GM11168 (cell line): ENCODE results near the gene HNRNPH3.
"Not testable (repeated sequence)": the region's sequence is repeated elsewhere in the genome, so short reads cannot be mapped to it uniquely, and the experiment has no call there.

Experiments used
- in situ Hi-C: fragments of 300-500 bp; cut with MboI; formaldehyde crosslinking; loops from one replicate; pipeline ENCODE4 v1.12.0; 2022; ENCODE audit warnings: low sequenced_read_pairs; ENCODE audit not compliant: unreplicated experiment

The HNRNPH3 gene

DNA sequence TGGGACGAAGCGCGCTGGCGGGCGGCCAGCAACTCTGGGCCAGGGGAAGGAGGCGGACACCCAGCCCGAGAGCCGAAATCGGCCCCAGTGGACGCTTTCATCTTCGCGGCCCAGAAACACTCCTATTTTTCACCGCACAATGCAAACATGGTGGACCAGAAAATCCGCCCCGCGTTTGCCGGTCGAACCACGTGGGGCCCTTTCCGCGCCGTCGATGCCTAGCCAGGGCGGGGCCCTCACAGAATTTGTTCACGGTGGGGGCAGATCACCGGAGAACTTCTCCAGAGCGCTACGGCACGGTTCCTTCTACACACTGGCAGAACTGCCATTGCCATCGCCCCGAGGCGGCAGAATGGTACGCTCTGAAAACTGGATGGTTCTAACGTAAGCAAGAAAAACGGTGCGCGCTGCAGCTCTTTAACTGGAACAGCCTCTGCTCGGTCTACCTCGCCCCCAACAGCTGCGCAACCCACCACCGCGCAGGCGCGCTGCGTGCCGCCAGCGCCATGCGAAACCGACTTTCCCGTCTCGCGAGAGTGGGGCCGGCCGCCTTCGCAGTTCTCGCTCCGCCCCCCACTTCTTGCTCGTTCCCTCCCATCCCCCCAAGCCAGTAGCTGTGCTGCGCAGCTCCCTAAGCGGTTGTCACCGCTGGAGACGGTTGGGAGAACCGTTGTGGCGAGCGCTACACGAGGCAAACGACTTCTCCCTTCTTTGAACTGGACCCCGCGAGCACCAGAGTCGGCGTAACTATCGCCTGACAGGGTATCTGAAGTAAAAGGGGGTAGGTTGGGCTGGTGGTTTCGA, at the start of gene HNRNPH3:
Gene HNRNPH3 (plus strand): TSS at position 610 of the 804 bp plus-strand sequence. CDS start 5,158 bp downstream, outside the sequence.
- in situ Hi-C loops: no loop called here

GRCh38 chr10:68284062-68285001, 47.5 kb upstream of the HNRNPH3 start:
- in situ Hi-C loops: no loop called here

DNA sequence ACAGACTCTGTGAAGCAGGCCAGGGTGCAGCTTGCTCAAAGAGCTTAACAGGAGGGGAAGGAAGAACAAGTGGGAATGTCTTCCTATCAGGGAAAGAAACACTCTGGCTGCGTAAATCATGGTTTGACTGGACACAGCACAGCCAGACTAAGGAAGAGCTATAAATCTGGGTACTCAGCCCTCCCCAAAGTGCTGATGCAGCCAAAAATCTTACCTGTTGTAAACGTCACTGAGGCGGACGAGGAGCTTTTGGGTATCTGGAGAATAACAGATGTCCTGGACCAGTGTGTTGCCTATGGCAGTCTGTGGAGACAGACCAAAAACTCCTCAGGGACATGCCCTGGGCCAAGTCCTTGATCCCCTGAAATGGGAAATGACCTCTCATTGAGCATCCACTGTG, 43.1 kb upstream of the HNRNPH3 start:
- in situ Hi-C loops: no loop called here

DNA sequence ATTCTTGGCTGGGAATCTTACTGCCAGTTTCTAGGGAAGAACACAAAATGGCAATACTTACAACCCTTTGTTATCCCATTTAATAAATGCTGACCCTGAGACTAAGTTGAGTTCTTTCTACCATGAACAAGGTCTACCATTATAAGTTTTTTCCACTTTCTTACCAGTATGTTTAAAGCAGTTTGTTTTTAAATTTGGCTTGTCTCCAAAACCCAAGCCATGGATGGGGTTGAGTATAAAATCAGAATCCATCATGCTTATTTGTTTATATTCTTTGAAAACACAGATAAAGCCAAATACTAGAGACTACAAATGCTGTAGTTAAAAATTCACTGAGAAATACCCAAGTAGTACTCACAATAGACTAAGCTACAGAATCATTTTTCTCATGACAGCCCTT, 41.1 kb upstream of the HNRNPH3 start:
- in situ Hi-C loops: no loop called here

DNA sequence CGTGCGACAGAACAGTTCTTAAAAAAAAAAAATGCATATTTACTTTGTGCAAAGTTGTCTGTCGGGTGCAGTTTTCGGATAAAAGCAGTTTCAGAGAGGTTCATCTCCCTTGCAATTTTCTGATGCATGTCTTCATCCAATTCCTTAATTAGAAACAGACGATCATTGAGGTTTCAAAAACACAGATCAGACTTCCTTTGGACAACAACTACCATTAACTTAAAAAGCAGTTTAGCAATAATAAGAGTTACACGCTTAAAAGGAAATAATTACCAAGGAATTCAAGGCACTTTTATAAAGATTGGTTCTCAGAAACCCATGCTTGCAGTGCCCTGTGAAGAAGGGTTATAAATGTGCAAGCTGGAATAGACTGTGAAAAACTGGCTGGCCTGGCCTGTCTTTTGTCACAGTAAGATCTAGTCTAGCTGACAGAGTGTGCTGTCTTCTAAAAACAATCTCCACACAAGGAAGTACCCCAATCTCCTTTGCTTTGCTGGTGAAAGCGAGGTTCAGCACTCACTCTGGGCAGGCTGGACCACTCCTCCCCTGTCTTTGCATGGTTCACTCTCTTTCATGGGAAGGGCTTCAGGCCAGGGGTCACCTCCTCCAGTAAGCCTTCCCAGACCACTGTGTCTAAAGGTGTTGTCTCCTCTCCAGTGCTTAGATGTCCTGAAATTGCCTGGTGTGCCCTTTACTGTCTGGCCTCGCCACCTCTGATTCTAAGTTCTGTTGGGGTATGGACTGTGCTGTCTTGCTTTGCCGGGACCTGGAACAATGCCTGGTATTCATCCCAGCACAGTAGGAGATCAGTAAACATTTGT, 34.8 kb upstream of the HNRNPH3 start:
- in situ Hi-C loops: no loop called here

DNA sequence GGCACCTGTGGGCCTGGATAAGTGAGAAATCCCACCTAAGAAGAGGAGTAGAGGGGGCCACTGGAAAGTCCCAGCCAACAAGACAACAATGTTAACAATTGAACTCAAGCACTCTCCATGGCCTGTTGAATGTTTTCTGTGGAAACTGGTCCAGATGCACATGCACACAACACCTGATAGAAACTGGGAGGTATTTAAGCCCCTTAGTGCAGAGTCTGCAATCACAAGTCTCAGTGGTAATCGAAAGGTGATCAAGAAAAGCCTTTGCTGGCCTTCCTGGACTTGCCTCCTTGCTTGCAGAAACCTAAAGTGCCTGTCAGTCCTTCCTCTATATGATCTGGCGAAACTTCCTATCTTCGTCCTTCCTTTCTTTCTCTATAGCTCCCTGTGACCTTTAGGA, 30.6 kb upstream of the HNRNPH3 start:
- in situ Hi-C loops: no loop called here

- in situ Hi-C loops: no loop called here
These were observed 29.9 kb upstream of the HNRNPH3 start for GRCh38 chr10:68301790-68302502.

GRCh38 chr10:68302503-68302823, 29.4 kb upstream of the HNRNPH3 start:
- in situ Hi-C loops: no loop called here

- in situ Hi-C loops: no loop called here
These were observed 29.0 kb upstream of the HNRNPH3 start for GRCh38 chr10:68302871-68303270.

DNA sequence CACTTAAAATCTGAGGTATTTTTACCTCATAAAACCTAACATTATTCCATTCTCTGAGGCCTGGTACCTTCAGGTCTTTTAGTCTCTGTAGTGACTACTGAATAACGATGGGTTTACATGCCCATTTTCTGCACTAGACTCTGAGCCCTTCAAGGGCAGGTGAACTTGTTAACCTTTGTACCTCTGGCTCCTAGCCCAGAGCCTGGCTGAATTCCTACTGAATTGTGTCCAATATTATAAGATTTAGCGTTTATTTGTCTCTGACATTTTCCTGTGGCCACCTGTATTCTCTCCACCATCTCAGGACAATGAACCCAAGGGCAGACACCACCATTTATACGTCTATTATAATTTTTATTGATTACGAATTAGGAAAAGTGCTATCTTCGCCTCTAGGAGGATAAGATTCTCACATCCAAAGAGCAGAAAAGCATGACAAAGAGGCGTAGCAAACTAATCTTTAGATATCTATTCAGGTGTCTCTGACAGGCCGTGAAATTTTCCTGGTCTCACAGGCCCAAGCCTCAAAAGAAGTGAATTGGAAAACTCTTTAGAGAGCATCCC, 27.9 kb upstream of the HNRNPH3 start:
- in situ Hi-C loops: no loop called here

GRCh38 chr10:68305854-68306253, 26.0 kb upstream of the HNRNPH3 start:
- in situ Hi-C loops: loop anchor here (5.0 kb wide), 1 partner anchor 94 kb away; no protein-coding TSS in a partner anchor

- in situ Hi-C loops: no loop called here
These were observed 21.3 kb upstream of the HNRNPH3 start for GRCh38 chr10:68310531-68310930.

GRCh38 chr10:68314930-68315329, 16.9 kb upstream of the HNRNPH3 start:
- in situ Hi-C loops: not testable (repeated sequence)

DNA sequence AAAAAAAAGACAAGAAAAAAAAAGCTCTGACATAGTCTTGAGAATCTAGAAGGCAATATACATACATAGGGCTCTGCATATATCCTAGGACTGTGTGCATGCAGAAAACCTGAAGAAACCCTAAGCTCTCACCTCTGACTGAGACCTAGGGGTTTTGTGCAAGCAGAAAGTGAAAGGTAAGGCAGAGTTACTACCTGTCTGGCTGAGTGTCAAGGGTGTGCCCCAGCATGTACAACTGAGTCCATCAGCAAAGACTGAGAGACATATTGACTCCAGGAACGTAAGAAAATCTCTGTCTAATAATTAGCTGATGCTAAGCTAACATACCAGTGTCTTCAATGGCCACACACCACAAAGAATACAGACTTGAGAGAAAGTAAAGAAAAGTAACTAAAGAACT, 16.3 kb upstream of the HNRNPH3 start:
- in situ Hi-C loops: no loop called here

DNA sequence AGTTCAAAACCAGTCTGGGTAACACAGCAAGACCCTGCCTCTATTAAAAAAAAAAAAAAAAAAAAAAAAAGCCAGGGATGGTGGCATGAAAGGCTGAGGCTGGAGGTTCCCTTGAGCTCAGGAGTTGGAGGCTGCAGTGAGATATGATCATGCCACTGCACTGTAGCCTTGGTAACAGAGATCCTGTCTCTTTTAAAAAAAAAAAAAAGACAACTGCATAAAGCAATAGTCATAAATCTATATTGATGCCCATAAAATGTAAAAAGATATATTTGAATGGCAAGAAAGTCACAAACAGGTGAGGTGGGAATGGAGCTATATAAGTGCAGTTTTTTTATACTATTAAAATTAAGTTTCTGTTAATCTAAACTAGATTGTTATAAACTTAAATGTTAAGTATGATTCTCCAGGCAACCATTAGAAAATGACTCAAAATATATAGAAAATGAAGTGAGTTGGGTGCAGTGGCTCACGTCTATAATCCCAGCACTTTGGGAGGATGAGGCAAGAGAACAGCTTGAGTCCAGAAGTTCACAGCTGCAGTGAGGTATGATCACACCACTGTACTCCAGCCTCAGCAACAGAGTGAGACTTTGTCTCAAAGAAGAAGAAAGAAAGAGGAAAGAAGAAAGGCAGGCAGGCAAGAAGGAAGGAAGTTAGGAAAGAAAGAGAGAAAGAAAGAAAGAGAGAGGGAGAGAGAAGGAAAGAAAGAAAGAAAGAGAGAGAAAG, 13.4 kb upstream of the HNRNPH3 start:
- in situ Hi-C loops: no loop called here

DNA sequence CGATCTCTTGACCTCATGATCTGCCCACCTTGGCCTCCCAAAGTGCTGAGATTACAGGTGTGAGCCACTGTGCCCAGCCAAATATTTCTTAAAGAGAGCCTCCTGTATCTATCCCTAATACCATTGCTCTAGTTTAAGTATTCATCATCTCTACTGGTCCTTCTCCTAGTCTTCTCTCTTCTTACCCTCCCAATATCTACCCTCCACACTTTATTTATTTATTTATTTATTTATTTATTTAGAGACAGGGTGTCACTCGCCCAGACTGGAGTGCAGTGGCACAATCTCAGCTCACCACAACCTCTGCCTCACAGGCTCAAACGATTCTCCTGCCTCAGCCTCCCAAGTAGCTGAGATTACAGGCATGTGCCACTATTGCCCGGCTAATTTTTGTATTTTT, 7.5 kb upstream of the HNRNPH3 start:
- in situ Hi-C loops: not testable (repeated sequence)

- in situ Hi-C loops: no loop called here
These were observed 3.7 kb upstream of the HNRNPH3 start for GRCh38 chr10:68327889-68328786.

GRCh38 chr10:68329506-68329861, 2.4 kb upstream of the HNRNPH3 start:
- in situ Hi-C loops: no loop called here
